Measurements from ENCODE around the gene MFSD12. TPM values are rescaled to one million over a fixed set of nuclear protein-coding genes. Genes with fewer than 3 reads are reported as not detected.

MFSD12 gene
- total RNA-seq, 2 experiments from 2014 or later: 31.3 to 34.0 TPM

- no peak overlapping the region for H3K27ac Mint-ChIP-seq
- H3K27me3 Mint-ChIP-seq (ENCODE audit: low read depth): no peaks in the 10 kb centered on the region
- peaks cover 32% of the 10 kb centered on the region for H3K4me1 Mint-ChIP-seq (ENCODE audit: low read depth)
- no peak overlapping the region for H3K4me3 Mint-ChIP-seq
- peaks cover 8% of the 10 kb centered on the region for H3K36me3 Mint-ChIP-seq (ENCODE audit: low read depth)
- CTCF ChIA-PET: no interaction called here
- intact Hi-C loops (cut with micrococcal nuclease): no loop called here
- no peak for DNase-seq
- H3K9me3 Mint-ChIP-seq: no peaks in the 10 kb centered on the region
Observed at GRCh38 chr19:3549816-3550215, 7.6 kb downstream of the MFSD12 start.

- Mint-ChIP-seq H3K36me3 (ENCODE audit: low read depth) (peaks cover 8% of the 10 kb centered on the region), H3K27me3 (ENCODE audit: low read depth) (no peaks in the 10 kb centered on the region), H3K9me3 (no peaks in the 10 kb centered on the region), H3K4me1 (ENCODE audit: low read depth) (peaks cover 23% of the 10 kb centered on the region), H3K4me3 (no peak overlapping the region), H3K27ac (no peak overlapping the region)
- DNase-seq: no peak
- CTCF ChIA-PET: interaction anchor here (0.6 to 1.5 kb wide), 4 partner anchors 12 to 326 kb away, joined by 3 to 5 read pairs (median 4); no protein-coding TSS in a partner anchor
- intact Hi-C loops (cut with micrococcal nuclease): no loop called here
Observed at GRCh38 chr19:3548606-3549005, 8.8 kb downstream of the MFSD12 start.

DNA sequence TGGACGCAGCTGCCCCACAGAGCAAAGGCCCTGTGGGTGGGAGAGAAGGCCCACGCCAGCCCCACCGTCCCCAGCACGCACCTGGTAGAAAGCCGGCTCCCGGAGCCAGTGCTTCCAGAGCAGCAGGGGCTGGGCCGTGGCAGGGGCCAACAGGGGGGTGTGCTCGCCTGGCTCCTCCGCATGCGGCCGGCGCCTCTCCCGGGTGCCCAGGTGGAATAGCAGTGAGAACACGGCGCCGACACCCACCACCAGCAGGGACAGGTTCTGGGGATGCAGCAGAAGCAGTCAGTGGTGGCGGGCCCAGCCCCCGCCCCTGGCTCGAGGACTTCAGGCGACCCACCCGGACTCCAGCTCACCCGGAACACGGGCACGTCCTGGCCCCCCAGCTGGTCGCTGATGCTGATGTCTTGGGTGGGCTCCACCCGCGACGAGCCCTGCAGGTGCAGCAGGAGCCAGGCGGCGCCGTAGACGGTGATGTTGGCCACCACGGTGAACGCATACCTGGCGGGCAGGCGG lies 9.6 kb downstream of the MFSD12 start:
- Mint-ChIP-seq H3K4me3 (no peak overlapping the region), H3K9me3 (no peaks in the 10 kb centered on the region), H3K27ac (no peak overlapping the region), H3K4me1 (ENCODE audit: low read depth) (peaks cover 19% of the 10 kb centered on the region), H3K36me3 (ENCODE audit: low read depth) (peaks cover 8% of the 10 kb centered on the region), H3K27me3 (ENCODE audit: low read depth) (no peaks in the 10 kb centered on the region)
- intact Hi-C loops (cut with micrococcal nuclease): loop anchor here (2.0 kb wide), 1 partner anchor 71 kb away; no protein-coding TSS in a partner anchor
- DNase-seq: no peak
- CTCF ChIA-PET: interaction anchor here (0.8 kb wide), 1 partner anchor 9 kb away, joined by 4 read pairs; no protein-coding TSS in a partner anchor

DNA sequence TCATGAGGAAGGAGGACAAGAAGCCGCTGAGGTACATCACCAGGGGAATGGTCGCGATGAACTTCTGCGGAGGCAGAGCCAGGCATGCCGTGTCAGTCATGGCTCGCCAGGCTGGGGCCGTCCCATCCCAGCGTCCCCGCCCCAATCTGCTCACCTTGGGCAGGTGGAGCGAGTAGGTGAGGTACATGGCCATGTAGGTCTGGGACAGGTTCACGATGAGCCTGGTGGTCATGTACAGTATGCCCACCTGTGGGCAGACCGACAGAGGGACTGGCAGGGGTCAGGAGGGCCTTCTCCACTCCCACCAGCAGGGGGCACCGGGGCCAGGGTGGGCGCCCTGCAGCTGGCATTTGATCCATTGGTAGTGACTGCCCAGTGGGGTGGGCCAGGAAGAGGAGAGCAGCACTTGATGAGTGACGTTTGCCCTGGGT lies 10.1 kb downstream of the MFSD12 start:
- Mint-ChIP-seq H3K4me3 (no peak overlapping the region), H3K9me3 (no peaks in the 10 kb centered on the region), H3K4me1 (ENCODE audit: low read depth) (peaks cover 16% of the 10 kb centered on the region), H3K27me3 (ENCODE audit: low read depth) (no peaks in the 10 kb centered on the region), H3K27ac (no peak overlapping the region), H3K36me3 (ENCODE audit: low read depth) (peaks cover 8% of the 10 kb centered on the region)
- peak; percentile 36 for DNase-seq
- intact Hi-C loops (cut with micrococcal nuclease): loop anchor here (2.0 kb wide), 1 partner anchor 71 kb away; no protein-coding TSS in a partner anchor
- CTCF ChIA-PET: interaction anchor here (0.8 kb wide), 1 partner anchor 9 kb away, joined by 4 read pairs; no protein-coding TSS in a partner anchor

- intact Hi-C loops (cut with micrococcal nuclease): loop anchor here (2.0 kb wide), 1 partner anchor 73 kb away; no protein-coding TSS in a partner anchor
- H3K9me3 Mint-ChIP-seq: no peaks in the 10 kb centered on the region
- peaks cover 8% of the 10 kb centered on the region for H3K36me3 Mint-ChIP-seq (ENCODE audit: low read depth)
Observed at GRCh38 chr19:3546119-3546518, 11.3 kb downstream of the MFSD12 start.

GRCh38 chr19:3545669-3546034 lies 11.7 kb downstream of the MFSD12 start:
- CTCF ChIA-PET: interaction anchor here (0.5 to 3.0 kb wide), 8 partner anchors 10 to 109 kb away, joined by 3 to 32 read pairs (median 4); partner anchors contain the start of genes GIPC3 and MFSD12
- peaks cover 10% of the 10 kb centered on the region for H3K4me1 Mint-ChIP-seq (ENCODE audit: low read depth)
- intact Hi-C loops (cut with micrococcal nuclease): loop anchor here (1.0 to 2.0 kb wide), 2 partner anchors 73 to 161 kb away; no protein-coding TSS in a partner anchor

More at GRCh38 chr19:3546119-3546518, 11.3 kb downstream of the MFSD12 start:
- DNase-seq: no peak
- CTCF ChIA-PET: interaction anchor here (0.7 to 3.0 kb wide), 7 partner anchors 10 to 154 kb away, joined by 3 to 32 read pairs (median 4); partner anchors contain the start of genes MFSD12 and PIP5K1C
- Mint-ChIP-seq H3K4me3 (no peak overlapping the region), H3K27me3 (ENCODE audit: low read depth) (no peaks in the 10 kb centered on the region), H3K4me1 (ENCODE audit: low read depth) (peaks cover 10% of the 10 kb centered on the region), H3K27ac (peak overlapping the region; percentile 62)

GRCh38 chr19:3544742-3545668 lies 12.4 kb downstream of the MFSD12 start:
- H3K4me1 Mint-ChIP-seq (ENCODE audit: low read depth): peaks cover 10% of the 10 kb centered on the region
- peak; percentile 88 for DNase-seq
- no peak overlapping the region for H3K4me3 Mint-ChIP-seq
- H3K36me3 Mint-ChIP-seq (ENCODE audit: low read depth): peaks cover 6% of the 10 kb centered on the region
- no peaks in the 10 kb centered on the region for H3K9me3 Mint-ChIP-seq
- H3K27me3 Mint-ChIP-seq (ENCODE audit: low read depth): no peaks in the 10 kb centered on the region
- intact Hi-C loops (cut with micrococcal nuclease): loop anchor here (1.0 kb wide), 1 partner anchor 161 kb away; no protein-coding TSS in a partner anchor
- CTCF ChIA-PET: interaction anchor here (0.5 to 3.0 kb wide), 11 partner anchors 11 to 109 kb away, joined by 3 to 32 read pairs (median 4); partner anchors contain the start of genes GIPC3 and MFSD12
- H3K27ac Mint-ChIP-seq: peak overlapping the region; percentile 62

More at GRCh38 chr19:3545669-3546034, 11.7 kb downstream of the MFSD12 start:
- peak overlapping the region; percentile 62 for H3K27ac Mint-ChIP-seq
- DNase-seq: no peak
- no peaks in the 10 kb centered on the region for H3K27me3 Mint-ChIP-seq (ENCODE audit: low read depth)
- peaks cover 6% of the 10 kb centered on the region for H3K36me3 Mint-ChIP-seq (ENCODE audit: low read depth)
- no peaks in the 10 kb centered on the region for H3K9me3 Mint-ChIP-seq
- no peak overlapping the region for H3K4me3 Mint-ChIP-seq

- H3K9me3 Mint-ChIP-seq: no peaks in the 10 kb centered on the region
- CTCF ChIA-PET: interaction anchor here (1.8 to 3.0 kb wide), 2 partner anchors 12 to 17 kb away, joined by 9 to 32 read pairs; partner anchors contain the start of gene MFSD12
- no peak for DNase-seq
- no peaks in the 10 kb centered on the region for H3K27me3 Mint-ChIP-seq (ENCODE audit: low read depth)
- H3K36me3 Mint-ChIP-seq (ENCODE audit: low read depth): peaks cover 11% of the 10 kb centered on the region
- peaks cover 10% of the 10 kb centered on the region for H3K4me1 Mint-ChIP-seq (ENCODE audit: low read depth)
- H3K27ac Mint-ChIP-seq: no peak overlapping the region
- intact Hi-C loops (cut with micrococcal nuclease): no loop called here
- no peak overlapping the region for H3K4me3 Mint-ChIP-seq
Observed at GRCh38 chr19:3544058-3544376, 13.4 kb downstream of the MFSD12 start.

DNA sequence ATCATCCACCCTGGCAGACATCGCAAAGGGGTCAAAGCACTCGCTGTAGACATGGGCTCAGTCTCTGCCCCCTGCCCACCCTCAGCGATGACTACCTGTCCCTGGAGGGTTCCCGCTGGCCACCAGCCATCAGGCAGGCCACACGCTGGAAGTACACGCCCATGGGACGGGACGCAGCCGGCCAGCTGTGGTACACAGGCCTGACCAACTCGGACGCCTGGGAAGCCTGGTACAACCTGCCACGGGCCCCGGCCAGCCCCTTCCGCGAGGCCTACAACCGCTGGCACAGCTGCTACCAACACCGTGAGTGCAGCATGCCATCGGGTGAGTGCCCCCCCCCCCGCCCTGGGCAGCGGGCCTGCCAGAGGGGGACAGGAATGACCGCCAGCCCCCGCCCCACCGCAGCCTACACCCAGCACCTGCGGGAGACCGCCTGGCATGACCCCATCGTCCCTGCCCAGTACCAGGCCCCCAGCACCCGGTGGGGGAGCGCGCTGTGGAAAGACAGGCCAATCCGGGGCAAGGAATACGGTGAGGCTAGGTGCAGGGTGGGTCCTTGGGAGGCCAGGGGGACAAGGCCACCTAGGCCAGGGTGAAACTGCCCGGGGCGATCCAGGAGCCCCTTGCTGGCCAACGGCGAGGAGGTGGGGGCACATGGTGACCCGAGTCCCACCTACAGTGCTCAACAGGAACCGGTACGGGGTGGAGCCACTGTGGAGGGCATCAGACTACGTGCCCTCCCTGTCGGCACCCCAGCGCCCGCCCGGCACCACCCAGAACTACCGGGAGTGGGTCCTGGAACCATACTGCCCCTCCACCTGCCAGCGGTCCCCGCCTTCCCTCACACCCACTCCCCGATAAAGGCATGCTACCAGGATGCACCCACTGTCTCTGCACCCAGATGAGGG lies 14.0 kb downstream of the MFSD12 start:
- H3K4me1 Mint-ChIP-seq (ENCODE audit: low read depth): peaks cover 10% of the 10 kb centered on the region
- intact Hi-C loops (cut with micrococcal nuclease): no loop called here
- no peak for DNase-seq
- no peaks in the 10 kb centered on the region for H3K9me3 Mint-ChIP-seq
- CTCF ChIA-PET: no interaction called here
- no peaks in the 10 kb centered on the region for H3K27me3 Mint-ChIP-seq (ENCODE audit: low read depth)
- H3K27ac Mint-ChIP-seq: no peak overlapping the region
- no peak overlapping the region for H3K4me3 Mint-ChIP-seq
- peaks cover 14% of the 10 kb centered on the region for H3K36me3 Mint-ChIP-seq (ENCODE audit: low read depth)

DNA sequence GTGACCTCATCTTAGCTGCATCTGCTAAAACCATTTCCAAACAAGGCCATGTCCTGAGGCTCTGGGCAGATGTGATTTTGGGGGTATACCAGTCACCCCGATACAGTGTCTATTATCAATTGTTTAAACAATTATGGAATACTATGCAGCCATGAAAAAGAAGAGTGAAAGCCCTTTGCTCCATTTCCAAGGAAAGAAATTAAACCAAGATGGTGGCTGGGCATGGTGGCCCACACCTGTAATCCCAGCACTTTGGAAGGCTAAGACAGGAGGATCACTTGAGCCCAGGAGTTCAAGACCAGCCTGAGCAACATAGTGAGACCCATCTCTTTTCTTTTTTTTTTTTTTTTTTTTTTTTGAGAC lies 17.6 kb downstream of the MFSD12 start:
- Mint-ChIP-seq H3K36me3 (ENCODE audit: low read depth) (peaks cover 13% of the 10 kb centered on the region), H3K27ac (no peak overlapping the region), H3K4me1 (ENCODE audit: low read depth) (no peaks in the 10 kb centered on the region), H3K4me3 (no peak overlapping the region), H3K9me3 (no peaks in the 10 kb centered on the region), H3K27me3 (ENCODE audit: low read depth) (no peaks in the 10 kb centered on the region)
- DNase-seq: no peak
- intact Hi-C loops (cut with micrococcal nuclease): no loop called here
- CTCF ChIA-PET: interaction anchor here (1.0 kb wide), 1 partner anchor 79 kb away, joined by 3 read pairs; no protein-coding TSS in a partner anchor

DNA sequence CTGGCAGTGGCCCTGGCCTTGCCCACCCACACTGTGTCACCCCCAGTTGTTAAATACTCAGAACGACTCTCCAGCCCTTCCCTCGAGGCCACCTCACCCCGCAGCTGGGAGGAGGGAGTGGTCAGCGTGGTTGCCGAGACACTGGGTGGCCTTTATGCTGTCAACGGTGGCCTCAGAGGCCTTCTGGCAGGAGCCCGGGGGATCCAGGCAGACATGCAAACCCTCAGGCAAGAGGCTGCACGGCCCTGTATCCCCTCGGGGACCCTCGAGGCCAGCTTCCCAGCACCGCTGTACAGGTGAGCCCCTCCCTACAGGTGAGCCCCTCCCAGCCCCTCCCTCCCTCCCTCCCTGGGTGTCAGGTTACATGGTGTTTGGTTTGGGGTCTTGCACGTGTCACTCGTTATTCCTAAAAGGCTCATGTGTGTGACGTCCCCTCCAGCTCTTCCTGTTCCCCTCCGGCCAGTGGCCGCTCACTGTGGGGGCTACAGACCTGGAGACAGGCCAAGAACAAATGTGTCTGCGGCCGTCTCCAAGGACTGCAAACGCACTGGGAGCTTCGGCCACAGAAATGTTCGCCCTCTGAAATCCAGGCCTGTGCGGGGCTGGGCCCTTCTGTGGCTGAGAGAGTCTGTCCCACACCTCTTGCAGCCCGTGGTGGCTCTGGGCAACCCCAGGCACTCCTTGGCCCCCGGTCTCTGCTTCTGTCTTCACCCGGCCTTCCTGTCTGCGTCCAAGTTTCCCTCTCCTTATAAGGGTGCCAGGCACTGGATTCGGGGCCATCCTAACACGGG lies 18.2 kb downstream of the MFSD12 start, which contains the start of gene TEKTIP1:
Gene TEKTIP1, plus strand, starts transcription at position 210 of the 791 bp plus-strand sequence. Its CDS starts 4 bp downstream, at position 214.
- Mint-ChIP-seq H3K27me3 (ENCODE audit: low read depth) (no peaks in the 10 kb centered on the region), H3K36me3 (ENCODE audit: low read depth) (peaks cover 13% of the 10 kb centered on the region), H3K27ac (no peak within 1 kb of the TSS), H3K9me3 (no peaks in the 10 kb centered on the region), H3K4me3 (no peak within 1 kb of the TSS), H3K4me1 (ENCODE audit: low read depth) (no peaks in the 10 kb centered on the region)
- DNase-seq: no peak
- intact Hi-C loops (cut with micrococcal nuclease): no loop called here
- CTCF ChIA-PET: interaction anchor here (1.0 kb wide), 1 partner anchor 80 kb away, joined by 3 read pairs; no protein-coding TSS in a partner anchor
